GM21423 (cell line): Measurements from ENCODE around the gene WDR35.

Experiments
- ATAC-seq: cut with Tn5 transposase; IDR thresholded peaks from one replicate; pipeline ENCODE4 v1.9.1; 2021; ENCODE audit warnings: mild to moderate bottlenecking, moderate library complexity; ENCODE audit not compliant: unreplicated experiment

Gene WDR35

GRCh38 chr2:19872302-19872701 is 117.6 kb downstream of the WDR35 start:
- no peak for ATAC-seq

- no peak for ATAC-seq
Measured at GRCh38 chr2:19871836-19872235, 118.1 kb downstream of the WDR35 start.

- ATAC-seq: no peak
Measured at GRCh38 chr2:19870792-19871191, 119.1 kb downstream of the WDR35 start.

GRCh38 chr2:19868701-19869580 is 121.0 kb downstream of the WDR35 start:
- peak; percentile 68 for ATAC-seq

- ATAC-seq: no peak
Measured at GRCh38 chr2:19868224-19868623, 121.7 kb downstream of the WDR35 start.

- ATAC-seq: peak; percentile 41
Measured at GRCh38 chr2:19866771-19867170, 123.1 kb downstream of the WDR35 start.

- peak; percentile 26 for ATAC-seq
Measured at GRCh38 chr2:19865151-19865550, 124.8 kb downstream of the WDR35 start.

- no peak for ATAC-seq
Measured at GRCh38 chr2:19864381-19864780, 125.5 kb downstream of the WDR35 start.

GRCh38 chr2:19863303-19864041 is 126.4 kb downstream of the WDR35 start:
- peak; percentile 67 for ATAC-seq

GRCh38 chr2:19861813-19862212 is 128.1 kb downstream of the WDR35 start:
- no peak for ATAC-seq
